ENCODE measurements around the gene C2.
"Not testable (repeated sequence)": the region's sequence is repeated elsewhere in the genome, so short reads cannot be mapped to it uniquely, and the experiment has no call there.

C2 gene

DNA sequence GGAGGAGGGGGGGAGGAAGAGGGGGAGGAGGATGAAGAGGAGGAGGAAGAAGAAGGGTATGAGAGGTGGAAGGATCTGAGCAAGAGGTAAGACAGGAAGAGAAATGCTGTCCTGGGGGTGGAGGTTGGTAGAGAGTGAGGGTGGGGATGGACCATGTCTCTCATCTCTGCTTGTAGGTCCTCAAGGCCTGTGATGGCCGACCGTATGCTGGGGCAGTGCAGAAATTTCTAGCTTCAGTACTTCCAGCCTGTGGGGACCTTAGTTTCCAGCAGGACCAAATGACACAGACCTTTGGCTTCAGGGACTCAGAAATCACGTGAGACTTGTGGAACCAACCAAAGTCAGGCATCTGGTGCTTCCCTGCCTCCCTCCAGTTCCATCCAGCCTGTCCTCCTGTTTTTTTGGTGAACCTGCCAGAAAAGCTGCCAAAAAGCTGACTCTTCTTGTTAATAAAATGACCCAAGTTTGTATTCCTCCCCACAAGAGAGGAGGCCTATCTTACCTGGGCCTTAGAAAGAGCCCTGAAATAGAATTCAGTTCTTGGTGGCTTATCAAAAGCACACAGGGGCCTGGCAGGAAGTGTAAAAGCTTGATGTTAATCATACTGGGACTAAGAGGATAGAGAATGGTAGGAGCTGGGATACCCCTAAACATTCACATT, 51.9 kb downstream of the C2 start:
- no peak for DNase-seq (ENCODE audit: low spot score)

GRCh38 chr6:31980195-31980876, 52.8 kb downstream of the C2 start:
- DNase-seq (ENCODE audit: low spot score), result not testable (repeated sequence)

DNA sequence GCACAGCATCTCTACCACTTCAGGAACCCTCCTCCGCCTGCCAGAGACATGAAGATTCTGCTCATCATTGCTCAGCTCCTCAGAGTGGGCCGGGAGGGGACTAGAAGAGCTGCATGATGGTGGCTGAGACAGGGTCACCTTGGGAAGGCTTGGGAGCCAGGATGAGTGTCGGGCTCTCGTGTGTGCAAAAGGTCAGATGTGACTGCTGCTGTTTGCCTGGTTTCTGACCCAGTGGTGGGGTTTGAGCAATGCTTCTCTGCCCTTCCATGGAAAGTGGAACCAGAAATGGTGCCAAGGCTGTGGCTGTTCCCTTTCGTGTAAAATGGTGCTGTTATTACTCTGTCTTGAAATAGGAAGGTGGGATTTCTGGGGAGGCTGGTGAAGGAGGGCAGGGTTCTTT, 53.5 kb downstream of the C2 start:
- DNase-seq (ENCODE audit: low spot score), result not testable (repeated sequence)

GRCh38 chr6:31981744-31982143, 54.2 kb downstream of the C2 start, which contains the start of gene C4A:
C4A (plus strand) TSS chr6:31982057; CDS start chr6:31982108, 51 bp downstream.
- not testable (repeated sequence) for DNase-seq (ENCODE audit: low spot score)

- DNase-seq (ENCODE audit: low spot score), result not testable (repeated sequence)
Measured at GRCh38 chr6:31989363-31989762, 61.8 kb downstream of the C2 start.

- DNase-seq (ENCODE audit: low spot score), result not testable (repeated sequence)
Measured at GRCh38 chr6:31994421-31994820, 66.9 kb downstream of the C2 start.
